ENCODE results near the gene RABGGTA.

RABGGTA gene

DNA sequence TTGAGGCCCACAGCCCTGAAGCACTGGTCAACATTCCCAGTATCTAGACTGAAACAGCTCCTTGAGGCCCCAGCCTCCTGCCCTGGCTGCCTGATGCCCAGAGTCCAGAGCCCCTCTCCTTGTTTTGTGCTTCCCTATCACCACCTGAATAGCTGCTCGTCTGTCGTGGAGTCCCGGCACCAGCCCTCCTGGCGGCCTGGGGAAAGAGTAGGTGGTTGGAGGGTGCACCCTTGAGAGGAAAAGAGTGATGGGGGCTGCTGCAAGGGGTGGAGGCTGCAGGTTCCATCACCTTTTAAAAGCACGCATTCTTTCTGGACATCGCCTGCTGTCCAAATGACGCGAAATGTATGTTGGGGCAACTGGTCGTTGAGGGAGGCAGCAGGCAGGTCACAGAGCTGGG, 3.2 kb downstream of the RABGGTA start:
- TF ChIP-seq TCF12 (IDR thresholded peaks at IDR 0.05; ENCODE audit: low read depth) (no peak), ZBTB7A (IDR thresholded peaks at IDR 0.05; ENCODE audit: low read depth) (no peak), RAD21 (IDR thresholded peaks at IDR 0.05; ENCODE audit: low read depth) (no peak), CEBPB (IDR thresholded peaks at IDR 0.05) (no peak), TEAD4 (IDR thresholded peaks at IDR 0.05) (no peak), CREB1 (IDR thresholded peaks at IDR 0.05; ENCODE audit: low read depth) (no peak), FOXM1 (IDR thresholded peaks at IDR 0.05; ENCODE audit: borderline replicate concordance, low read depth) (no peak), EGR1 (IDR thresholded peaks at IDR 0.05) (no peak), YY1 (IDR thresholded peaks at IDR 0.05; ENCODE audit: low read depth) (no peak), EP300 (IDR thresholded peaks at IDR 0.05; ENCODE audit: borderline replicate concordance) (no peak), NFIC (IDR thresholded peaks at IDR 0.05) (no peak), TAF1 (IDR thresholded peaks at IDR 0.05; ENCODE audit: low read depth) (no peak)
- TF ChIP-seq, protein P1, sequence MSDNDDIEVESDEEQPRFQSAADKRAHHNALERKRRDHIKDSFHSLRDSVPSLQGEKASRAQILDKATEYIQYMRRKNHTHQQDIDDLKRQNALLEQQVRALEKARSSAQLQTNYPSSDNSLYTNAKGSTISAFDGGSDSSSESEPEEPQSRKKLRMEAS (IDR thresholded peaks at IDR 0.05), result no peak
- TF ChIP-seq, protein P2, sequence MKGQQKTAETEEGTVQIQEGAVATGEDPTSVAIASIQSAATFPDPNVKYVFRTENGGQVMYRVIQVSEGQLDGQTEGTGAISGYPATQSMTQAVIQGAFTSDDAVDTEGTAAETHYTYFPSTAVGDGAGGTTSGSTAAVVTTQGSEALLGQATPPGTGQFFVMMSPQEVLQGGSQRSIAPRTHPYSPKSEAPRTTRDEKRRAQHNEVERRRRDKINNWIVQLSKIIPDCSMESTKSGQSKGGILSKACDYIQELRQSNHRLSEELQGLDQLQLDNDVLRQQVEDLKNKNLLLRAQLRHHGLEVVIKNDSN (IDR thresholded peaks at IDR 0.05), result no peak
- TF ChIP-seq, protein P3, sequence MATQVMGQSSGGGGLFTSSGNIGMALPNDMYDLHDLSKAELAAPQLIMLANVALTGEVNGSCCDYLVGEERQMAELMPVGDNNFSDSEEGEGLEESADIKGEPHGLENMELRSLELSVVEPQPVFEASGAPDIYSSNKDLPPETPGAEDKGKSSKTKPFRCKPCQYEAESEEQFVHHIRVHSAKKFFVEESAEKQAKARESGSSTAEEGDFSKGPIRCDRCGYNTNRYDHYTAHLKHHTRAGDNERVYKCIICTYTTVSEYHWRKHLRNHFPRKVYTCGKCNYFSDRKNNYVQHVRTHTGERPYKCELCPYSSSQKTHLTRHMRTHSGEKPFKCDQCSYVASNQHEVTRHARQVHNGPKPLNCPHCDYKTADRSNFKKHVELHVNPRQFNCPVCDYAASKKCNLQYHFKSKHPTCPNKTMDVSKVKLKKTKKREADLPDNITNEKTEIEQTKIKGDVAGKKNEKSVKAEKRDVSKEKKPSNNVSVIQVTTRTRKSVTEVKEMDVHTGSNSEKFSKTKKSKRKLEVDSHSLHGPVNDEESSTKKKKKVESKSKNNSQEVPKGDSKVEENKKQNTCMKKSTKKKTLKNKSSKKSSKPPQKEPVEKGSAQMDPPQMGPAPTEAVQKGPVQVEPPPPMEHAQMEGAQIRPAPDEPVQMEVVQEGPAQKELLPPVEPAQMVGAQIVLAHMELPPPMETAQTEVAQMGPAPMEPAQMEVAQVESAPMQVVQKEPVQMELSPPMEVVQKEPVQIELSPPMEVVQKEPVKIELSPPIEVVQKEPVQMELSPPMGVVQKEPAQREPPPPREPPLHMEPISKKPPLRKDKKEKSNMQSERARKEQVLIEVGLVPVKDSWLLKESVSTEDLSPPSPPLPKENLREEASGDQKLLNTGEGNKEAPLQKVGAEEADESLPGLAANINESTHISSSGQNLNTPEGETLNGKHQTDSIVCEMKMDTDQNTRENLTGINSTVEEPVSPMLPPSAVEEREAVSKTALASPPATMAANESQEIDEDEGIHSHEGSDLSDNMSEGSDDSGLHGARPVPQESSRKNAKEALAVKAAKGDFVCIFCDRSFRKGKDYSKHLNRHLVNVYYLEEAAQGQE (IDR thresholded peaks at IDR 0.05; ENCODE audit: low read depth), result no peak

DNA sequence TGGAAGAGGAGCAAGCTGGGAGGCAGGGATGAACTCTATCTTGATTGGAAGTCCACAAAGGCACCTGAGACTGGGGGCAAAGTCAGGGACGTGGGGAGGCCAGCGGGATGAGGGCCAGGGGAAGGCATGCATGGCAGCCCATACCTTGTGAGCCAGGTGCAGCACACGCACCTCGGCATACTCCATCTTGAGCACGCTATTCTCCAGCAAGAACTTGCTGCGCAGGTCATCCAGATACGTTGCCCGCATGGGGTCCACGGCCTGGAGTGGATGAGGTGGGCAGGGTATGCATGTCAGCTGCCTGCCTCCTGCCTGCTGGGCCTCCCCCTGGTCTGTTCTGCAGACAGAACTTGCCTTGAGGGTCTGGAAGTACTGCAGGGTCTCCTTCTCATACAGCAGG, 3.9 kb downstream of the RABGGTA start:
- TF ChIP-seq, protein P1 (IDR thresholded peaks at IDR 0.05), result no peak
- TF ChIP-seq CREB1 (IDR thresholded peaks at IDR 0.05; ENCODE audit: low read depth), result no peak
- no peak for TF ChIP-seq TEAD4 (IDR thresholded peaks at IDR 0.05)
- TF ChIP-seq, protein P3 (IDR thresholded peaks at IDR 0.05; ENCODE audit: low read depth), result no peak
- TF ChIP-seq TAF1 (IDR thresholded peaks at IDR 0.05; ENCODE audit: low read depth), result no peak
- TF ChIP-seq RAD21 (IDR thresholded peaks at IDR 0.05; ENCODE audit: low read depth), result no peak
- TF ChIP-seq EP300 (IDR thresholded peaks at IDR 0.05; ENCODE audit: borderline replicate concordance), result no peak
- TF ChIP-seq EGR1 (IDR thresholded peaks at IDR 0.05), result no peak
- no peak for TF ChIP-seq FOXM1 (IDR thresholded peaks at IDR 0.05; ENCODE audit: borderline replicate concordance, low read depth)
- TF ChIP-seq, protein P2 (IDR thresholded peaks at IDR 0.05), result no peak
- no peak for TF ChIP-seq TCF12 (IDR thresholded peaks at IDR 0.05; ENCODE audit: low read depth)
- TF ChIP-seq NFIC (IDR thresholded peaks at IDR 0.05), result no peak
- no peak for TF ChIP-seq YY1 (IDR thresholded peaks at IDR 0.05; ENCODE audit: low read depth)
- no peak for TF ChIP-seq CEBPB (IDR thresholded peaks at IDR 0.05)
- TF ChIP-seq ZBTB7A (IDR thresholded peaks at IDR 0.05; ENCODE audit: low read depth), result no peak

DNA sequence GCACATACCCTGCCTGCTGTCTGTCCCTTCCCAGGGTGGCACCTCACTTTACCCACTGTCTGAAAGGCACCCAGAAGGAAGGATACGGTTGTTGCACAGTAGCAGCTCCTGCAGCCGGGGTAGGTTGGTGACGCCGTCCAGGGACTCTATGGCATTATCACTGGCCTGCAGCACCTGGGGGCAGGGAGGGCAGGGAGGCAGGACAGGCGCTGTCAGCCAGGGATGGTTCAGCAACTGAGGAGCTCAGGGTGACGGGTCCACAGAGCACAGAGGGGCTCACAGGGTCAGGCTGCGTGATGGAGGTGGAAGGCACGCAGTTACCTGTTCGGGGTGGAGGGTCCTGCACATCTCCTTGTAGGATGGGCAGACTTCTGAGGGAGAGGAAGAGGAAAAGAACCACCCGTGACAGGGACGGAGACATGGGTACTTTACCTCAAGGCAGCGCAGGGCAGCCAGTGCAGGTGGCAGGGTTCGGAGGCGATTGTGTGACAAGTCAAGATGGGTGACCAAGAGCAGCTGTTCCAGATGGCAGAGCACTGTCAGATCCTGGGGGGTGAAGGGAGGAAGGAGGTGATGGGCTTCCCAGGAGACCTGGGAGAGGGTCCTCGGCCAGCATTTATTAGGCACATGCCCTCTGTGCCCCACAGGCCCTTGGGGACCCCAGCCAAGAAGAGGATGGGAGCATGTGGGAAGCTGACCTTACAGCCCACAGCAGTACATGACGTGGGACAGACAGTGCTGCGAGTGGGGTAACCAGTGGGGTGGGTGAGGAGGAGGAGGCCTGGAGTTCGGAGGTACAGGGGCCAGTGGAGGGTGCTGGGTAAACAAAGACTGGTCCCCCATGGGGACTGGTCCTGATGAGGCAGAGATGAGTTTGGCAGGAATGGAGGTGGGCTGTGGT, 4.8 kb downstream of the RABGGTA start:
- TF ChIP-seq CREB1 (IDR thresholded peaks at IDR 0.05; ENCODE audit: low read depth) (no peak), FOXM1 (IDR thresholded peaks at IDR 0.05; ENCODE audit: borderline replicate concordance, low read depth) (no peak), TAF1 (IDR thresholded peaks at IDR 0.05; ENCODE audit: low read depth) (no peak), TEAD4 (IDR thresholded peaks at IDR 0.05) (no peak), RAD21 (IDR thresholded peaks at IDR 0.05; ENCODE audit: low read depth) (no peak), TCF12 (IDR thresholded peaks at IDR 0.05; ENCODE audit: low read depth) (no peak), CEBPB (IDR thresholded peaks at IDR 0.05) (no peak)
- TF ChIP-seq, protein P1 (IDR thresholded peaks at IDR 0.05), result no peak
- TF ChIP-seq, protein P2 (IDR thresholded peaks at IDR 0.05), result no peak

DNA sequence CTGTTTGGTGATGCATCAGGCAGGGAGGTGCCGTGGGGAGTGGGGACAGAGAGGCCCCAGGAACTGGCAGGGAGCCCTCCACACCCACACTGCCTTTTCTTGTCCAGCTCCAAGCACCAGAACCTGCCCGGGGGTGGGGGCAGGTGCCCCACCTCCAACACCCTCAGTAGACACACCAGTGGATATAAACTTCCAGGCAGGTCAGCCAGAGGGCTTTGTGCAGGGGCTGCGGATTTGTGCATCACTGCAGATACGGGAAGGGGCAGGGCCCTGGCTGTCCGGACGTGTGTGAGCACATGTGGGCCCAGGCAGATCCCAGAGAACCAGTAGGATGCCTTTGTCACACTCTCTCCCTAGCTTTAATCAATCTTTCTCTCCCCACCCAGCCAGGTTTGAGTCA, 7.1 kb downstream of the RABGGTA start:
- TF ChIP-seq, protein P3 (IDR thresholded peaks at IDR 0.05; ENCODE audit: low read depth), result no peak
- no peak for TF ChIP-seq NFIC (IDR thresholded peaks at IDR 0.05)
- no peak for TF ChIP-seq EP300 (IDR thresholded peaks at IDR 0.05; ENCODE audit: borderline replicate concordance)
- TF ChIP-seq YY1 (IDR thresholded peaks at IDR 0.05; ENCODE audit: low read depth), result no peak

All from Ishikawa (cell line).